Body of pancreas (tissue), 4 donors: Measurements from ENCODE around the gene KLHL40. TPM values are rescaled to one million over a fixed set of nuclear protein-coding genes. Genes with fewer than 3 reads are reported as not detected.

Source experiments
- ATAC-seq: fragments of 150-250 bp; one replicate; pipeline ENCODE4 v1.9.1; 2016
- DNase-seq, 4 donors: peaks; one replicate each; pipeline ENCODE4 v3.0.0-alpha.2; 2019
- H3K27ac ChIP-seq, 4 donors: fragments of 200-600 bp; sonication (generic); 1 replicate in 3 of 4; 2 replicates in 1 of 4; pipeline versions ENCODE4 v1.5.1 to v1.6.1; 2016 to 2019; ENCODE audit warnings: mild to moderate bottlenecking in 1 of 4, mixed read lengths in 1 of 4, moderate library complexity in 1 of 4
- H3K27me3 ChIP-seq, 2 donors: fragments of 200-600 bp; sonication (generic); one replicate each; pipeline ENCODE4 v1.6.0; 2016; ENCODE audit warnings: mild to moderate bottlenecking in 1 of 2
- H3K36me3 ChIP-seq, 2 donors: fragments of 200-600 bp; sonication (generic); replicated peaks in 1 of 2; 2 replicates each; pipeline ENCODE4 v1.5.1; 2016; ENCODE audit warnings: low read depth in 2 of 2; ENCODE audit not compliant: insufficient read depth in 1 of 2
- H3K4me1 ChIP-seq: fragments of 200-600 bp; sonication (generic); one replicate; pipeline ENCODE4 v1.6.0; 2016
- H3K4me3 ChIP-seq, 2 donors: fragments of 200-600 bp; sonication (generic); 1 replicate in 1 of 2; 2 replicates in 1 of 2; pipeline ENCODE4 v1.5.1; 2016 to 2019
- H3K9me3 ChIP-seq, 3 donors: fragments of 200-600 bp; sonication (generic); 1 replicate in 2 of 3; 2 replicates in 1 of 3; pipeline ENCODE4 v1.5.1; 2016
- POLR2A ChIP-seq, 3 donors: fragments of 450-650 bp; IDR thresholded peaks; one replicate each; pipeline ENCODE4 v1.6.1; 2016; ENCODE audit warnings: antibody characterized with exemption in 3 of 3, mild to moderate bottlenecking in 2 of 3
- WGBS, 2 donors: methylation state at CpG; one replicate each; pipeline ENCODE4 v1.1.5; 2017; 5-methylcytosine and 5-hydroxymethylcytosine counted together
- intact Hi-C: fragments of 100-400 bp; cut with DNase I; formaldehyde crosslinking; loops from one replicate; pipeline ENCODE4 v1.15.1; 2023
- total RNA-seq, 2 donors: library from RNA; depleted of rRNA; stranded (reverse); fragments of >200 nt; gene quantifications; one replicate each; pipeline ENCODE4 v1.1.0, GENCODE V29; 2016
- TF ChIP-seq, protein P1 (sequence below), 7 experiments: fragments of 450-650 bp in 4 of 7; fragments of 200-600 bp in 3 of 7; sonication (generic) in 3 of 7; IDR thresholded peaks; one replicate each; pipeline ENCODE4 v1.5.1; 2016 to 2019; ENCODE audit warnings: antibody characterized with exemption in 7 of 7

The KLHL40 gene, protein sequence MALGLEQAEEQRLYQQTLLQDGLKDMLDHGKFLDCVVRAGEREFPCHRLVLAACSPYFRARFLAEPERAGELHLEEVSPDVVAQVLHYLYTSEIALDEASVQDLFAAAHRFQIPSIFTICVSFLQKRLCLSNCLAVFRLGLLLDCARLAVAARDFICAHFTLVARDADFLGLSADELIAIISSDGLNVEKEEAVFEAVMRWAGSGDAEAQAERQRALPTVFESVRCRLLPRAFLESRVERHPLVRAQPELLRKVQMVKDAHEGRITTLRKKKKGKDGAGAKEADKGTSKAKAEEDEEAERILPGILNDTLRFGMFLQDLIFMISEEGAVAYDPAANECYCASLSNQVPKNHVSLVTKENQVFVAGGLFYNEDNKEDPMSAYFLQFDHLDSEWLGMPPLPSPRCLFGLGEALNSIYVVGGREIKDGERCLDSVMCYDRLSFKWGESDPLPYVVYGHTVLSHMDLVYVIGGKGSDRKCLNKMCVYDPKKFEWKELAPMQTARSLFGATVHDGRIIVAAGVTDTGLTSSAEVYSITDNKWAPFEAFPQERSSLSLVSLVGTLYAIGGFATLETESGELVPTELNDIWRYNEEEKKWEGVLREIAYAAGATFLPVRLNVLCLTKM
- not detected for total RNA-seq

DNA sequence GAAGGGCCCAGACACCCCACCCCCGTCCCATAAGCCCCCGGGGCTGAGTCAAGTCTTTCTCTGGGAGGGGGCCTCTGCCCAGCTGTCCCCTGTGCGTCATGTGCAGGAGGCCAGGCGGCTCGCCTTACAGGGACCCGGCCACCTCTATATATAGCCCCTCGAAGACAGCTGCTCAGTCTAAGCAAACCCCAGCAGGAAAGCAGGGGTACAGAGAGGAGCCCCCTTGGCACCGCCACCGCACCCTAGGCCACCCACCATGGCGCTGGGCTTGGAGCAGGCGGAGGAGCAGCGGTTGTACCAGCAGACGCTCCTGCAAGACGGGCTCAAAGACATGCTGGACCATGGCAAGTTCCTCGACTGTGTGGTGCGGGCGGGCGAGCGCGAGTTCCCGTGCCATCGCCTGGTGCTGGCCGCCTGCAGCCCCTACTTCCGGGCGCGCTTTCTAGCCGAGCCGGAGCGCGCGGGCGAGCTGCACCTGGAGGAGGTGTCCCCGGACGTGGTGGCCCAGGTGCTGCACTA, at the start of gene KLHL40:
Gene KLHL40 (plus strand): TSS at position 175 of the 519 bp plus-strand sequence. CDS start 82 bp downstream, at position 257.
- H3K4me1 ChIP-seq, result peaks cover 5% of the 10 kb centered on the region
- no peaks in the 10 kb centered on the region for H3K36me3 ChIP-seq
- H3K4me3 ChIP-seq, result no peak within 1 kb of the TSS
- H3K9me3 ChIP-seq, result no peaks in the 10 kb centered on the region
- WGBS, 2 donors, result 22 to 46% methylated on average over 8 to 29 of the region's 34 CpGs
- ATAC-seq (no peak), DNase-seq (no peak)
- intact Hi-C loops, result no loop called here
- H3K27ac ChIP-seq, result no peak within 1 kb of the TSS
- TF ChIP-seq POLR2A (IDR thresholded peaks at IDR 0.05), result no peak
- TF ChIP-seq, protein P1, sequence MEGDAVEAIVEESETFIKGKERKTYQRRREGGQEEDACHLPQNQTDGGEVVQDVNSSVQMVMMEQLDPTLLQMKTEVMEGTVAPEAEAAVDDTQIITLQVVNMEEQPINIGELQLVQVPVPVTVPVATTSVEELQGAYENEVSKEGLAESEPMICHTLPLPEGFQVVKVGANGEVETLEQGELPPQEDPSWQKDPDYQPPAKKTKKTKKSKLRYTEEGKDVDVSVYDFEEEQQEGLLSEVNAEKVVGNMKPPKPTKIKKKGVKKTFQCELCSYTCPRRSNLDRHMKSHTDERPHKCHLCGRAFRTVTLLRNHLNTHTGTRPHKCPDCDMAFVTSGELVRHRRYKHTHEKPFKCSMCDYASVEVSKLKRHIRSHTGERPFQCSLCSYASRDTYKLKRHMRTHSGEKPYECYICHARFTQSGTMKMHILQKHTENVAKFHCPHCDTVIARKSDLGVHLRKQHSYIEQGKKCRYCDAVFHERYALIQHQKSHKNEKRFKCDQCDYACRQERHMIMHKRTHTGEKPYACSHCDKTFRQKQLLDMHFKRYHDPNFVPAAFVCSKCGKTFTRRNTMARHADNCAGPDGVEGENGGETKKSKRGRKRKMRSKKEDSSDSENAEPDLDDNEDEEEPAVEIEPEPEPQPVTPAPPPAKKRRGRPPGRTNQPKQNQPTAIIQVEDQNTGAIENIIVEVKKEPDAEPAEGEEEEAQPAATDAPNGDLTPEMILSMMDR (IDR thresholded peaks at IDR 0.05), result no peak
- H3K27me3 ChIP-seq, result peaks cover 0 to 14% of the 10 kb centered on the region in 2 donors

DNA sequence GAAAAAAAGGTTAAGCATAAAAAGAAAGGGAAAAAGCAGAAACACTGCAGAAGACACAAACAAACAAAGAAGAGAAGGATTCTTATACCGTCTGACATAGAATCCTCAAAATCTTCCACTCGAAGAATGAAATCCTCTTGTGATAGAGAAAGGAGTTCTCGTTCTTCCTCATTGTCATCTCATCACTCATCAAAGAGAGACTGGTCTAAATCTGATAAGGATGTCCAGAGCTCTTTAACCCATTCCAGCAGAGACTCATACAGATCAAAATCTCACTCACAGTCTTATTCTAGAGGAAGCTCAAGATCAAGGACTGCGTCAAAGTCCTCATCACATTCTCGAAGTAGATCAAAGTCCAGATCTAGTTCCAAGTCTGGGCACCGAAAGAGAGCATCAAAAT, 48.3 kb upstream of the KLHL40 start:
- no peak for DNase-seq
- no peak for ATAC-seq
- Histone ChIP-seq H3K36me3 (peaks cover 34 to 44% of the 10 kb centered on the region in 2 donors), H3K4me3 (no peak overlapping the region), H3K27ac (no peak overlapping the region), H3K4me1 (no peaks in the 10 kb centered on the region), H3K9me3 (no peaks in the 10 kb centered on the region), H3K27me3 (no peaks in the 10 kb centered on the region)
- TF ChIP-seq, protein P1 (IDR thresholded peaks at IDR 0.05), result no peak
- no peak for TF ChIP-seq POLR2A (IDR thresholded peaks at IDR 0.05)
- WGBS, 2 donors, result 79 to 83% methylated on average over 6 of the region's 6 CpGs
- intact Hi-C loops, result no loop called here

DNA sequence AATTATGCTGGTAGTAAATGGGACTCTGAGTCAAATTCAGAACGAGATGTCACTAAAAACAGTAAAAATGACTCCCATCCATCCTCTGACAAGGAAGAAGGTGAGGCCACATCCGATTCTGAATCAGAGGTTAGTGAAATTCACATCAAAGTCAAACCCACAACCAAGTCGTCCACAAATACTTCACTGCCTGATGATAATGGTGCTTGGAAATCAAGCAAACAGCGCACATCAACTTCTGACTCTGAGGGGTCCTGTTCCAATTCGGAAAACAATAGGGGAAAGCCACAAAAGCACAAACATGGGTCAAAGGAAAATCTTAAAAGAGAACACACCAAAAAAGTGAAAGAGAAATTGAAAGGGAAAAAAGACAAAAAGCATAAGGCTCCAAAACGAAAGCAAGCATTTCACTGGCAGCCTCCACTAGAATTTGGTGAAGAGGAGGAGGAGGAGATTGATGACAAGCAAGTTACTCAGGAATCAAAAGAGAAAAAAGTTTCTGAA, 46.9 kb upstream of the KLHL40 start:
- Histone ChIP-seq H3K36me3 (peaks cover 25 to 46% of the 10 kb centered on the region in 2 donors), H3K27ac (no peak overlapping the region), H3K9me3 (no peaks in the 10 kb centered on the region), H3K27me3 (no peaks in the 10 kb centered on the region), H3K4me1 (no peaks in the 10 kb centered on the region), H3K4me3 (no peak overlapping the region)
- ATAC-seq (no peak), DNase-seq (no peak)
- TF ChIP-seq POLR2A (IDR thresholded peaks at IDR 0.05), result no peak
- TF ChIP-seq, protein P1 (IDR thresholded peaks at IDR 0.05), result no peak
- intact Hi-C loops, result no loop called here
- 82 to 88% methylated on average over 6 of the region's 6 CpGs for WGBS, 2 donors

DNA sequence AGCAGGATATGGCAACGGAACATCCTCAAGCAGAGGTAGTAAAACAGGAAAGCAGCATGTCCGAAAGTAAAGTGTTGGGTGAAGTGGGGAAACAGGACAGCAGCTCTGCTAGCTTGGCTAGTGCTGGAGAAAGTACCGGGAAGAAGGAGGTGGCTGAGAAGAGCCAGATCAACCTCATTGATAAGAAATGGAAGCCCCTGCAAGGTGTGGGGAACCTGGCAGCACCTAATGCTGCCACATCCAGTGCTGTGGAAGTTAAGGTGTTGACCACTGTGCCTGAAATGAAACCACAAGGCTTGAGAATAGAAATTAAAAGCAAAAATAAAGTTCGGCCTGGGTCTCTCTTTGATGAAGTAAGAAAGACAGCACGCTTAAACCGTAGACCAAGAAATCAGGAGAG, 46.1 kb upstream of the KLHL40 start:
- H3K27ac ChIP-seq, result no peak overlapping the region
- no peaks in the 10 kb centered on the region for H3K4me1 ChIP-seq
- TF ChIP-seq POLR2A (IDR thresholded peaks at IDR 0.05), result no peak
- TF ChIP-seq, protein P1 (IDR thresholded peaks at IDR 0.05), result no peak
- peaks cover 22 to 47% of the 10 kb centered on the region in 2 donors for H3K36me3 ChIP-seq
- no peaks in the 10 kb centered on the region for H3K9me3 ChIP-seq
- WGBS, 2 donors, result 78 to 87% methylated on average over 6 of the region's 6 CpGs
- ATAC-seq (no peak), DNase-seq (no peak)
- no peak overlapping the region for H3K4me3 ChIP-seq
- no peaks in the 10 kb centered on the region for H3K27me3 ChIP-seq
- intact Hi-C loops, result no loop called here
